GM23338 (cell line): ENCODE data around the gene SPRED3. TPM values are rescaled to one million over a fixed set of nuclear protein-coding genes. Genes with fewer than 3 reads are reported as not detected.

Source experiments
- ATAC-seq: fragments of 200-7000 bp; cut with Tn5 transposase; 3 replicates; pipeline ENCODE4 v1.9.1; 2020
- DNase-seq: peaks from one replicate; pipeline ENCODE4 v3.0.0-alpha.2; 2015; ENCODE audit warnings: low spot score
- H2AFZ ChIP-seq: fragments of 200-600 bp; sonication (generic); 2 replicates; pipeline ENCODE4 v1.8.0; 2016; ENCODE audit warnings: antibody characterized with exemption, mild to moderate bottlenecking, moderate library complexity
- H3F3A ChIP-seq: fragments of 200-600 bp; sonication (generic); replicated peaks from 2 replicates; pipeline ENCODE4 v1.8.0; 2017; ENCODE audit warnings: antibody characterized with exemption, mixed run types, low read depth
- H3K27ac ChIP-seq: fragments of 200-600 bp; sonication (generic); 2 replicates; pipeline ENCODE4 v1.6.1; 2016; ENCODE audit warnings: low read depth
- H3K27me3 ChIP-seq: fragments of 200-600 bp; sonication (generic); 2 replicates; pipeline ENCODE4 v1.8.0; 2016; ENCODE audit warnings: mild to moderate bottlenecking, mixed run types, moderate library complexity; ENCODE audit not compliant: insufficient read depth
- H3K36me3 ChIP-seq: fragments of 200-600 bp; sonication (generic); 2 replicates; pipeline ENCODE4 v1.8.0; 2016; ENCODE audit warnings: mild to moderate bottlenecking; ENCODE audit not compliant: insufficient read depth
- H3K4me1 ChIP-seq: fragments of 200-600 bp; sonication (generic); 2 replicates; pipeline ENCODE4 v1.8.0; 2016; ENCODE audit warnings: mild to moderate bottlenecking, moderate library complexity; ENCODE audit not compliant: insufficient read depth
- H3K4me2 ChIP-seq: fragments of 200-600 bp; sonication (generic); 2 replicates; pipeline ENCODE4 v1.7.1; 2017; ENCODE audit warnings: mixed run types
- H3K4me3 ChIP-seq: fragments of 200-600 bp; sonication (generic); 2 replicates; pipeline ENCODE4 v1.6.1; 2016; ENCODE audit warnings: mixed run types
- H3K79me2 ChIP-seq: fragments of 200-600 bp; sonication (generic); replicated peaks from 2 replicates; pipeline ENCODE4 v1.8.0; 2017; ENCODE audit warnings: mild to moderate bottlenecking; ENCODE audit not compliant: insufficient read depth
- H3K9me2 ChIP-seq: fragments of 200-600 bp; sonication (generic); 2 replicates; pipeline ENCODE4 v1.8.0; 2017; ENCODE audit not compliant: insufficient read depth
- H4K20me1 ChIP-seq: fragments of 200-600 bp; sonication (generic); replicated peaks from 2 replicates; pipeline ENCODE4 v1.8.0; 2017; ENCODE audit warnings: mild to moderate bottlenecking; ENCODE audit not compliant: insufficient read depth
- H3K27ac Mint-ChIP-seq: 2 replicates; pipeline ENCODE4 v1.8.0; 2020; ENCODE audit warnings: inconsistent platforms, mild to moderate bottlenecking, moderate library complexity, mixed read lengths
- H3K27me3 Mint-ChIP-seq: 3 replicates; pipeline ENCODE4 v1.8.0; 2022; ENCODE audit warnings: low read depth, mild to moderate bottlenecking, moderate library complexity, mixed read lengths, inconsistent platforms; ENCODE audit not compliant: insufficient read depth, poor library complexity
- H3K36me3 Mint-ChIP-seq: 3 replicates; pipeline ENCODE4 v1.8.0; 2021; ENCODE audit warnings: low read depth, mild to moderate bottlenecking, inconsistent platforms, moderate library complexity, mixed read lengths
- H3K4me1 Mint-ChIP-seq: 3 replicates; pipeline ENCODE4 v1.8.0; 2020; ENCODE audit warnings: mild to moderate bottlenecking, inconsistent platforms, mixed read lengths
- H3K4me3 Mint-ChIP-seq: 3 replicates; pipeline ENCODE4 v1.8.0; 2021; ENCODE audit warnings: moderate library complexity, mild to moderate bottlenecking, inconsistent platforms, mixed read lengths
- H3K9me3 Mint-ChIP-seq: 3 replicates; pipeline ENCODE4 v1.8.0; 2020; ENCODE audit warnings: moderate library complexity, mild to moderate bottlenecking, inconsistent platforms, mixed read lengths
- CREB1 ChIP-seq: fragments of 250-450 bp; sonication (Bioruptor Pico); IDR thresholded peaks from 2 replicates; pipeline ENCODE4 v1.5.0; 2020; ENCODE audit warnings: low read depth, mild to moderate bottlenecking, moderate library complexity
- CTCF ChIP-seq, 2 experiments: fragments of 200-600 bp in 1 of 2; sonication (generic) in 1 of 2; conservative IDR thresholded peaks; 2 replicates each; pipeline versions ENCODE4 v1.5.1 to v1.6.1; 2016 to 2017; ENCODE audit warnings: antibody characterized with exemption in 2 of 2, low read depth in 2 of 2, mild to moderate bottlenecking in 2 of 2, moderate library complexity in 1 of 2
- EZH2 ChIP-seq: fragments of 200-600 bp; sonication (generic); IDR thresholded peaks from one replicate; pipeline ENCODE4 v1.8.0; 2017; ENCODE audit warnings: antibody characterized with exemption, mild to moderate bottlenecking, low read depth; ENCODE audit not compliant: unreplicated experiment
- EZH2phosphoT487 ChIP-seq: fragments of 200-600 bp; sonication (generic); IDR thresholded peaks from one replicate; pipeline ENCODE4 v1.8.1; 2018; ENCODE audit warnings: antibody characterized with exemption; ENCODE audit not compliant: unreplicated experiment
- JUNB ChIP-seq: IDR thresholded peaks from one replicate; pipeline ENCODE4 v1.6.1; 2016; ENCODE audit warnings: antibody characterized with exemption; ENCODE audit not compliant: unreplicated experiment
- NANOG ChIP-seq: IDR thresholded peaks from 2 replicates; pipeline ENCODE4 v1.6.1; 2016; ENCODE audit warnings: antibody characterized with exemption, borderline replicate concordance
- POLR2AphosphoS5 ChIP-seq: IDR thresholded peaks from 2 replicates; pipeline ENCODE4 v1.6.1; 2016; ENCODE audit warnings: antibody characterized with exemption, low read depth
- STAT1 ChIP-seq: IDR thresholded peaks from one replicate; pipeline ENCODE4 v1.6.1; 2016; ENCODE audit warnings: antibody characterized with exemption; ENCODE audit not compliant: unreplicated experiment
- ZNF331 ChIP-seq: fragments of 250-450 bp; sonication (Bioruptor Pico); IDR thresholded peaks from 2 replicates; pipeline ENCODE4 v1.5.0; 2020; ENCODE audit warnings: low read depth, mild to moderate bottlenecking, moderate library complexity
- polyA plus RNA-seq: library from polyadenylated mRNA; unstranded; fragments of >200 nt; fragmentation: Nextera tagmentation; extraction: Ambion mirVana; gene quantifications from 2 replicates; pipeline ENCODE4 v1.2.1, GENCODE V29; 2016
- total RNA-seq: library from RNA; depleted of rRNA; stranded (reverse); fragments of >200 nt; shearing (Covaris generic); gene quantifications from 2 replicates; pipeline ENCODE4 v1.2.3, GENCODE V29; 2014
- TF ChIP-seq, protein P1 (sequence below): IDR thresholded peaks from 2 replicates; pipeline ENCODE4 v1.6.1; 2016; ENCODE audit warnings: antibody characterized with exemption

The SPRED3 gene
- total and polyA plus RNA-seq, 2 experiments from 2014 or later: 3.9 to 11.6 TPM

- H3K4me1 ChIP-seq: peaks cover 6% of the 10 kb centered on the region
- ATAC-seq: no peak
- H3K36me3 ChIP-seq: peaks cover 7% of the 10 kb centered on the region
- H3K27ac Mint-ChIP-seq: no peak overlapping the region
- no peak overlapping the region for H3K27ac ChIP-seq
- peaks cover 30% of the 10 kb centered on the region for H3K4me1 Mint-ChIP-seq
- H3K9me3 Mint-ChIP-seq: no peaks in the 10 kb centered on the region; the same call in 2 of the 3 replicates
- H4K20me1 ChIP-seq: peaks cover 7% of the 10 kb centered on the region
- peak overlapping the region; percentile 95 for H3K4me2 ChIP-seq
- H3K27me3 Mint-ChIP-seq: peaks cover 41% of the 10 kb centered on the region
- DNase-seq: peak; percentile 35
- H3K4me3 Mint-ChIP-seq: peak overlapping the region; percentile 86; the same call in 2 of the 3 replicates
- H3K9me2 ChIP-seq: no peaks in the 10 kb centered on the region
- peaks cover 15% of the 10 kb centered on the region for H3F3A ChIP-seq
- H2AFZ ChIP-seq: peak overlapping the region; percentile 79
- H3K36me3 Mint-ChIP-seq: peaks cover 36% of the 10 kb centered on the region
- TF ChIP-seq EZH2: peak; percentile 22
- TF ChIP-seq POLR2AphosphoS5: no peak
- H3K4me3 ChIP-seq: peak overlapping the region; percentile 96
- H3K27me3 ChIP-seq: peaks cover 24% of the 10 kb centered on the region
- peaks cover 8% of the 10 kb centered on the region for H3K79me2 ChIP-seq
These were observed 2.1 kb upstream of the SPRED3 start for GRCh38 chr19:38386300-38386970.

DNA sequence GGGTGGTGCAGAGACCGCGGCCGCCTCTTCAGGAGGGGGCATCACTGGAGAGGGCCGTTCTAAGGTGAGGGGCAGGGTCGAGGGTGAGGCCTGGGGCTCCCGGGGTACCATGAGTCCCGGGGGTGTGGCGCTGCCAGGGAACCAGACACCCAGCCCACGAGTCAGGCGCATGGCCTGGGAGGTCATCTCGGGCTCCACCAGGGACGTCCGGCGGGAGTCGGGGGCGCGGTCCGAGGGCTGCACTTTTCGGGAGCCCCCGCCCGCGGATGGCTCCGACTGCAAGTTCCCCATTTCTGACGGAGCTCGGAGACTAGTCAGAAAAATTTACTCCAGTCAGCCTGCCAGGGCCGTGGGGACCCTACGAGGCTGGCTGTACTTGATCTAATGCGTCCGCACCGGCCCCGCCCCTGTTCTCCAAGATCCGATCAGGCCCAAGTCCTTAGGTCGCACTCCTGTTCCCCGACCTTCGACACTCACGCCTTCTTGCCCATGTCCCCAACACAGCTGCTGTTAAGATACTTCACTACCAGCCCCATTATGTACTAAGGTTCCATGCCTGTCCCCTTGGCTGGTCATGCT, 1.4 kb upstream of the SPRED3 start:
- Mint-ChIP-seq H3K27me3 (peaks cover 43% of the 10 kb centered on the region), H3K9me3 (no peaks in the 10 kb centered on the region; the same call in 2 of the 3 replicates), H3K4me3 (peak overlapping the region; percentile 86), H3K4me1 (peaks cover 37% of the 10 kb centered on the region), H3K36me3 (peaks cover 36% of the 10 kb centered on the region), H3K27ac (peak overlapping the region; percentile 36)
- H3K27ac ChIP-seq: no peak overlapping the region
- H4K20me1 ChIP-seq: peaks cover 7% of the 10 kb centered on the region
- H3K4me2 ChIP-seq: peak overlapping the region; percentile 95
- H3K4me1 ChIP-seq: peaks cover 6% of the 10 kb centered on the region
- peak; percentile 0 for ATAC-seq
- H3F3A ChIP-seq: peaks cover 15% of the 10 kb centered on the region
- H3K27me3 ChIP-seq: peaks cover 24% of the 10 kb centered on the region
- peaks cover 4% of the 10 kb centered on the region for H3K36me3 ChIP-seq
- peak overlapping the region; percentile 96 for H3K4me3 ChIP-seq
- DNase-seq: no peak
- no peak for TF ChIP-seq JUNB
- TF ChIP-seq POLR2AphosphoS5: 0 out of 2 replicates have a peak, but pooled peaks have one; percentile 8
- peaks cover 10% of the 10 kb centered on the region for H3K79me2 ChIP-seq
- H3K9me2 ChIP-seq: no peaks in the 10 kb centered on the region
- peak overlapping the region; percentile 79 for H2AFZ ChIP-seq

GRCh38 chr19:38387550-38388348, 748 bp upstream of the SPRED3 start, which contains the start of gene GGN:
GGN (minus strand) TSS chr19:38388034; CDS start chr19:38387261, 773 bp downstream.
- Histone ChIP-seq H3K4me3 (peak within 1 kb of the TSS; percentile 96), H3K4me1 (peaks cover 6% of the 10 kb centered on the region), H3K9me2 (no peaks in the 10 kb centered on the region), H3K79me2 (peaks cover 10% of the 10 kb centered on the region), H3K4me2 (peak within 1 kb of the TSS; percentile 95), H3K36me3 (peaks cover 3% of the 10 kb centered on the region; the same call in 1 of the 2 replicates), H3K27ac (peak within 1 kb of the TSS; percentile 95), H4K20me1 (peaks cover 7% of the 10 kb centered on the region), H3F3A (peaks cover 15% of the 10 kb centered on the region), H2AFZ (peak within 1 kb of the TSS; percentile 92), H3K27me3 (peaks cover 24% of the 10 kb centered on the region)
- Mint-ChIP-seq H3K4me1 (peaks cover 42% of the 10 kb centered on the region), H3K27ac (peak within 1 kb of the TSS; percentile 93), H3K9me3 (no peaks in the 10 kb centered on the region; the same call in 2 of the 3 replicates), H3K4me3 (peak within 1 kb of the TSS; percentile 92), H3K27me3 (peaks cover 43% of the 10 kb centered on the region), H3K36me3 (peaks cover 36% of the 10 kb centered on the region)
- DNase-seq (peak; percentile 100), ATAC-seq (peak; percentile 64)
- TF ChIP-seq POLR2AphosphoS5 (peak; percentile 16; the same call in 1 of the 2 replicates), STAT1 (no peak), NANOG (no peak), EZH2phosphoT487 (no peak), CREB1 (peak; percentile 64), CTCF (conservative IDR thresholded peaks at IDR 0.05; ENCODE audit: low read depth in 2 of 2) (no peak), ZNF331 (CRISPR knock-in tag) (no peak)
- TF ChIP-seq, protein P1, sequence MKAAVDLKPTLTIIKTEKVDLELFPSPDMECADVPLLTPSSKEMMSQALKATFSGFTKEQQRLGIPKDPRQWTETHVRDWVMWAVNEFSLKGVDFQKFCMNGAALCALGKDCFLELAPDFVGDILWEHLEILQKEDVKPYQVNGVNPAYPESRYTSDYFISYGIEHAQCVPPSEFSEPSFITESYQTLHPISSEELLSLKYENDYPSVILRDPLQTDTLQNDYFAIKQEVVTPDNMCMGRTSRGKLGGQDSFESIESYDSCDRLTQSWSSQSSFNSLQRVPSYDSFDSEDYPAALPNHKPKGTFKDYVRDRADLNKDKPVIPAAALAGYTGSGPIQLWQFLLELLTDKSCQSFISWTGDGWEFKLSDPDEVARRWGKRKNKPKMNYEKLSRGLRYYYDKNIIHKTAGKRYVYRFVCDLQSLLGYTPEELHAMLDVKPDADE: no peak
